CD4-positive, alpha-beta T cell treated with Interleukin-17A for 1 hour (primary cell): ENCODE results near the gene AKT1S1.

Experiments used
- DNase-seq: peaks from one replicate; pipeline ENCODE4 v3.0.0-alpha.2; 2020

Gene AKT1S1

GRCh38 chr19:49882643-49883042, 5.5 kb upstream of the AKT1S1 start:
- no peak for DNase-seq

GRCh38 chr19:49881672-49882394, 4.7 kb upstream of the AKT1S1 start:
- DNase-seq: no peak

- no peak for DNase-seq
Measured at GRCh38 chr19:49881186-49881585, 4.0 kb upstream of the AKT1S1 start.

GRCh38 chr19:49880162-49880869, 3.2 kb upstream of the AKT1S1 start:
- no peak for DNase-seq

- no peak for DNase-seq
Measured at GRCh38 chr19:49879243-49879963, 2.2 kb upstream of the AKT1S1 start.

- DNase-seq: no peak
Measured at GRCh38 chr19:49878744-49879070, 1.6 kb upstream of the AKT1S1 start.

GRCh38 chr19:49877879-49878743, 956 bp upstream of the AKT1S1 start:
- DNase-seq: peak; percentile 98

GRCh38 chr19:49876422-49877019, 634 bp downstream of the AKT1S1 start:
- peak; percentile 99 for DNase-seq

GRCh38 chr19:49875857-49876421, 1.2 kb downstream of the AKT1S1 start:
- peak; percentile 70 for DNase-seq

GRCh38 chr19:49875177-49875576, 2.0 kb downstream of the AKT1S1 start:
- no peak for DNase-seq

- no peak for DNase-seq
Measured at GRCh38 chr19:49874503-49875157, 2.5 kb downstream of the AKT1S1 start.

GRCh38 chr19:49873834-49874233, 3.3 kb downstream of the AKT1S1 start:
- no peak for DNase-seq

GRCh38 chr19:49873129-49873521, 4.0 kb downstream of the AKT1S1 start:
- no peak for DNase-seq

- DNase-seq: no peak
Measured at GRCh38 chr19:49872245-49873128, 4.7 kb downstream of the AKT1S1 start.

GRCh38 chr19:49871349-49871985, 5.7 kb downstream of the AKT1S1 start:
- no peak for DNase-seq

- no peak for DNase-seq
Measured at GRCh38 chr19:49870309-49870901, 6.8 kb downstream of the AKT1S1 start.

- DNase-seq: peak; percentile 99
Measured at GRCh38 chr19:49869484-49870308, 7.5 kb downstream of the AKT1S1 start.

GRCh38 chr19:49869009-49869483, 8.1 kb downstream of the AKT1S1 start:
- DNase-seq: no peak
